Measurements from ENCODE around the gene FOXP2. TPM values are rescaled to one million over a fixed set of nuclear protein-coding genes. Genes with fewer than 3 reads are reported as not detected.

Gene FOXP2
- total and polyA plus RNA-seq, 2 donors (not counting 1 experiment from before 2014, with no cell fraction given) = not detected

GRCh38 chr7:114590298-114590697, 175.7 kb downstream of the FOXP2 start:
- no peak for TF ChIP-seq CTCF (IDR thresholded peaks at IDR 0.05)
- TF ChIP-seq EZH2 (IDR thresholded peaks at IDR 0.05; ENCODE audit: borderline replicate concordance, insufficient read depth, low read depth, low read length, poor library complexity, severe bottlenecking) = no peak
- Histone ChIP-seq H3K27me3 (replicated peaks in 1 of 4; ENCODE audit: control extremely low read depth in 1 of 4, control insufficient read depth in 3 of 4, insufficient read depth in 4 of 4, low read length in 3 of 4) (no peaks in the 10 kb centered on the region), H3K4me1 (ENCODE audit: control insufficient read depth in 2 of 2, insufficient read depth in 2 of 2, low read length in 2 of 2) (no peaks in the 10 kb centered on the region), H2AFZ (ENCODE audit: insufficient read depth, low read depth, low read length, poor library complexity, severe bottlenecking) (no peak overlapping the region), H3K79me2 (ENCODE audit: control insufficient read depth, insufficient read depth, low read length) (no peaks in the 10 kb centered on the region), H3K9me3 (ENCODE audit: control extremely low read depth in 1 of 3, control insufficient read depth in 2 of 3, insufficient read depth in 1 of 3, low read length in 2 of 3) (no peaks in the 10 kb centered on the region), H3K36me3 (replicated peaks in 1 of 2; ENCODE audit: control extremely low read depth in 1 of 2, control insufficient read depth in 1 of 2, extremely low read depth in 1 of 2, insufficient read depth in 2 of 2, low read length in 1 of 2) (no peaks in the 10 kb centered on the region), H3K27ac (ENCODE audit: low read length in 2 of 2) (no peak overlapping the region), H3K4me2 (replicated peaks; ENCODE audit: low read depth, low read length, poor library complexity, severe bottlenecking) (no peak overlapping the region), H4K20me1 (ENCODE audit: control insufficient read depth, insufficient read depth, low read length, poor library complexity, severe bottlenecking) (no peaks in the 10 kb centered on the region), H3K9ac (ENCODE audit: low read length) (no peak overlapping the region), H3K4me3 (ENCODE audit: control extremely low read depth in 1 of 5, extremely low read depth in 1 of 5, insufficient read depth in 1 of 5, low read depth in 2 of 5, low read length in 4 of 5) (no peak overlapping the region)
- Mint-ChIP-seq H3K9me3 (ENCODE audit: insufficient read depth) (no peaks in the 10 kb centered on the region), H3K27ac (no peak overlapping the region), H3K4me1 (no peaks in the 10 kb centered on the region), H3K27me3 (no peaks in the 10 kb centered on the region), H3K4me3 (no peak overlapping the region)
- CTCF ChIA-PET = no interaction called here
- POLR2A ChIA-PET = no interaction called here
- DNase-seq (no peak), ATAC-seq (ENCODE audit: low read depth) (no peak)
- intact Hi-C loops (cut with micrococcal nuclease) = no loop called here
- 88% methylated on average over 1 of the region's 2 CpGs for WGBS (ENCODE audit: insufficient coverage)

GRCh38 chr7:114598946-114599345, 184.3 kb downstream of the FOXP2 start:
- no peak overlapping the region for H3K27ac Mint-ChIP-seq
- no peak for DNase-seq
- Histone ChIP-seq H3K9me3 (ENCODE audit: control extremely low read depth in 1 of 3, control insufficient read depth in 2 of 3, insufficient read depth in 1 of 3, low read length in 2 of 3) (no peaks in the 10 kb centered on the region), H3K27me3 (replicated peaks in 1 of 4; ENCODE audit: control extremely low read depth in 1 of 4, control insufficient read depth in 3 of 4, insufficient read depth in 4 of 4, low read length in 3 of 4) (no peaks in the 10 kb centered on the region), H4K20me1 (ENCODE audit: control insufficient read depth, insufficient read depth, low read length, poor library complexity, severe bottlenecking) (no peaks in the 10 kb centered on the region), H3K36me3 (replicated peaks in 1 of 2; ENCODE audit: control extremely low read depth in 1 of 2, control insufficient read depth in 1 of 2, extremely low read depth in 1 of 2, insufficient read depth in 2 of 2, low read length in 1 of 2) (no peaks in the 10 kb centered on the region), H3K9ac (ENCODE audit: low read length) (no peak overlapping the region), H3K79me2 (ENCODE audit: control insufficient read depth, insufficient read depth, low read length) (no peaks in the 10 kb centered on the region), H3K27ac (ENCODE audit: low read length in 2 of 2) (no peak overlapping the region), H3K4me3 (ENCODE audit: control extremely low read depth in 1 of 5, extremely low read depth in 1 of 5, insufficient read depth in 1 of 5, low read depth in 2 of 5, low read length in 4 of 5) (no peak overlapping the region), H2AFZ (ENCODE audit: insufficient read depth, low read depth, low read length, poor library complexity, severe bottlenecking) (no peak overlapping the region), H3K4me2 (replicated peaks; ENCODE audit: low read depth, low read length, poor library complexity, severe bottlenecking) (no peak overlapping the region), H3K4me1 (ENCODE audit: control insufficient read depth in 2 of 2, insufficient read depth in 2 of 2, low read length in 2 of 2) (no peaks in the 10 kb centered on the region)
- H3K4me1 Mint-ChIP-seq = no peaks in the 10 kb centered on the region
- no peak for ATAC-seq (ENCODE audit: low read depth)
- intact Hi-C loops (cut with micrococcal nuclease) = no loop called here
- H3K9me3 Mint-ChIP-seq (ENCODE audit: insufficient read depth) = no peaks in the 10 kb centered on the region
- TF ChIP-seq CTCF (IDR thresholded peaks at IDR 0.05) (no peak), EZH2 (IDR thresholded peaks at IDR 0.05; ENCODE audit: borderline replicate concordance, insufficient read depth, low read depth, low read length, poor library complexity, severe bottlenecking) (no peak)
- WGBS (ENCODE audit: insufficient coverage) = no CpG with 5 or more reads among the region's 4 CpGs
- POLR2A ChIA-PET = no interaction called here
- no peaks in the 10 kb centered on the region for H3K27me3 Mint-ChIP-seq
- no peak overlapping the region for H3K4me3 Mint-ChIP-seq
- CTCF ChIA-PET = no interaction called here

All from B cell (primary cell).